ENCODE results near the gene PIAS3. TPM values are rescaled to one million over a fixed set of nuclear protein-coding genes. Genes with fewer than 3 reads are reported as not detected.

Gene PIAS3
- total RNA-seq, 1 experiment from 2014 or later: 19.7 TPM

DNA sequence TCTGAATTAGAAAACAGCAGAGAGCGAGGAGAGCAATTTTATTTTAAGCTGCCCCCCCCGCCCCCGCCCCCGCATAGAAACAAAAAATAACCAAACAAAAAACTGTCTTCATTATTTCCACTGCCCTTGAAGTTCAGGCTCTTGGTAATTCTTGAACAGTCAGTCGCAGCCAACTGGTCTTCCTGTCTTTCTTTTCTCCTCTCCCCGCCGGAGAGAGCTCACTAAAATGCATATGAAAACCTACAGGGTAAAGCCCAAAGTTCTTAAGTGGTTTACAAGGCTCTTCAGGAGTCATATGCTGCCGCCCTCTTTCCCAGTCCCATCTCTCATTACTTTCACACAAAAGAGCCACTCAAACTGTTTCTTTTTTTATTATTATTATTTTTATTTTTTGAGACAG, 27.9 kb upstream of the PIAS3 start:
- H3K36me3 ChIP-seq: no peaks in the 10 kb centered on the region
- H3K9me3 ChIP-seq (replicated peaks): no peaks in the 10 kb centered on the region
- no peak for DNase-seq
- H3K4me3 ChIP-seq: no peak overlapping the region
- H3K4me1 ChIP-seq: peaks cover 12% of the 10 kb centered on the region; the same call in 1 of the 2 replicates
- H3K27me3 ChIP-seq: no peaks in the 10 kb centered on the region
- H3K27ac ChIP-seq: no peak overlapping the region

DNA sequence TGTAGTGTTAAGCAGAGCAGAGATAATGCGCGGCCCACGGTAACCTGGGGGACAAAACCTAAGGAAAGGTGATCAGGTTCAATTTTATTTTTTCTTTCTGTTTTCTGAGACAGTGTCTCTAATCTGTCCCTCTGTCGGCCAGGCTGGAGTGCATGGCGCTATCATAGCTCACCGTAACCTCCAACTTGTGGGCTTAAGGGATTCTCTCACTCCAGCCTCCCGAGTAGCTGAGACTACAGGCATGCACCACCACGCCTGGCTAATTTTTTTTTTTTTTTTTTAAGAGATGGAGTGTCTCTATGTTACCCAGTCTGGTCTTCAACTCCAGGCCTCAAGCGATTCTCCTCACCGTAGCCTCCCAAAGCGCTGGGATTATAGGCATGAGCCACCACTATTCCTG, 27.5 kb upstream of the PIAS3 start:
- no peak overlapping the region for H3K27ac ChIP-seq
- peaks cover 9% of the 10 kb centered on the region; the same call in 1 of the 2 replicates for H3K4me1 ChIP-seq
- H3K9me3 ChIP-seq (replicated peaks): no peaks in the 10 kb centered on the region
- H3K36me3 ChIP-seq: no peaks in the 10 kb centered on the region
- peak overlapping the region; percentile 75 for H3K4me3 ChIP-seq
- H3K27me3 ChIP-seq: no peaks in the 10 kb centered on the region
- no peak for DNase-seq

DNA sequence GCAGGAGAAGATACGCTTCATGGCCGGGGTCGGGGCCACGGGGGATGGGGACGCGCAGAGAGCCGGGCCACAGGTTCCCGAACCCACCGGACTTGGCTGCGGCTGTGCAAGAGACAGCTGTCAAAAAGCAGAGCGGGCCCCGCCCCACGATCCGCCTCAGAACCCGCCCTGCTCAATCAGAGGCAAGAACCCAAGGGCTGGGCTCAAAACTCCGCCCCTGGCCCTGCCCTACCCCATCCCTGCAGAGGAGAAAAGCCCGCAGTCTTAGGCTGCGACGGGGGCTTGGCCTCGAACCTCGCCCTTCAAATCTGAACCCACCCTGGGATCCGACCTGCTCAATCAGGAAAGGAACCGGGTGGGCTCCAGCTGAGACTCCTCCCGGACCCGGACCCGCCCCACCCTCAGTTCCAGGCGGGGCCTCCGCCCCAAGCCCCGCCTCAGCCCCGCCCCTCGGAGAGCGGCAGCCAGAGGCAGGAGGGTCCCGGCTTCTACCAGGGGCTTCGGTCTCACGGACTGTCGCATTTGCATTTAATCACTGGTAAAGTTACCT, 26.9 kb upstream of the PIAS3 start, which contains the start of gene ANKRD35:
Gene ANKRD35 (minus strand): TSS at position 129 of the 550 bp plus-strand sequence. CDS start 108 bp downstream, at position 21.
- H3K27me3 ChIP-seq: no peaks in the 10 kb centered on the region
- H3K4me1 ChIP-seq: peaks cover 3% of the 10 kb centered on the region; the same call in 1 of the 2 replicates
- peak within 1 kb of the TSS; percentile 75 for H3K4me3 ChIP-seq
- H3K9me3 ChIP-seq (replicated peaks): no peaks in the 10 kb centered on the region
- H3K27ac ChIP-seq: no peak within 1 kb of the TSS
- DNase-seq: peak; percentile 75 to 79
- no peaks in the 10 kb centered on the region for H3K36me3 ChIP-seq

DNA sequence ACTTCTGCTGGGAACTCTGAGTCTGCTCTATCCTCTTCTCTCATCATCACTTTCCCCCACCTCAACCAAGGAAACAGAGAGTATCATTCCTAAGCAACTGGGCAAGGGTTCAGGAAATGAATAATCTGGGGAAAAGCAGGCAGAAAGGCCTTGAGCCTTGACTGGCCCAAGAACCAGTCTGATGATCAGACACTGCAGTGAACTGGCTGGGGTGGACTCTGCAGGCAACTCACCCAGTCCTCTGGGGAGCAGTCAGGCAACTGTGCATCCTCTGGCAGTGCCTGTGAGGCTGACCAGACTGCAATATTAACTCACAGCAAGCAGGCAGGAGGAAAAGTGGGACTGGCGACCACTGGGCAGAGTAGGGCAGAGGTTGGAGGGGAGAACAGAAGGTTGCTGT, 25.8 kb upstream of the PIAS3 start:
- no peaks in the 10 kb centered on the region for H3K9me3 ChIP-seq (replicated peaks)
- no peaks in the 10 kb centered on the region for H3K27me3 ChIP-seq
- no peaks in the 10 kb centered on the region; the same call in 1 of the 2 replicates for H3K4me1 ChIP-seq
- H3K27ac ChIP-seq: no peak overlapping the region
- H3K4me3 ChIP-seq: no peak overlapping the region
- DNase-seq: no peak
- no peaks in the 10 kb centered on the region for H3K36me3 ChIP-seq

DNA sequence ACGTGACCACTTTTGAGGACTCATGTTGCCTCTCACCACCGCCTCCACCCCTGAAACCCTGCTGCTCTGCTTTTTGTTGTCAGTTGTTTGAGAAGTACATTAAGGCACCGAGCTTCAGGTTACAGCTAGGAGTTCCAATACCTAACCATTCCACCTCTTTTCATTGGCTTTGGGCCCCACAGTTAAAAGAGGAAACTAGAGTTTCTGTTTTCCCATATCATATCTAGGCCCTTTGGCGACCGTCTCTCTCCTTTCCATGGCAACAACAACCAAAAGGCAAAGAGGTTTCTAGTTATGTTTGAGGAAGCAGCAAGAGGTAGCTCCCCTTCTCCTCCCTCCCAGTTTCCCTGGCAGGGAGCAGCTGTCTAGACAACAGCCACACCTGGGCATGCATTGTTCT, 20.9 kb upstream of the PIAS3 start:
- no peaks in the 10 kb centered on the region for H3K9me3 ChIP-seq (replicated peaks)
- no peaks in the 10 kb centered on the region for H3K36me3 ChIP-seq
- H3K4me1 ChIP-seq: no peaks in the 10 kb centered on the region
- no peak for DNase-seq
- no peak overlapping the region for H3K27ac ChIP-seq
- no peak overlapping the region for H3K4me3 ChIP-seq
- H3K27me3 ChIP-seq: no peaks in the 10 kb centered on the region

DNA sequence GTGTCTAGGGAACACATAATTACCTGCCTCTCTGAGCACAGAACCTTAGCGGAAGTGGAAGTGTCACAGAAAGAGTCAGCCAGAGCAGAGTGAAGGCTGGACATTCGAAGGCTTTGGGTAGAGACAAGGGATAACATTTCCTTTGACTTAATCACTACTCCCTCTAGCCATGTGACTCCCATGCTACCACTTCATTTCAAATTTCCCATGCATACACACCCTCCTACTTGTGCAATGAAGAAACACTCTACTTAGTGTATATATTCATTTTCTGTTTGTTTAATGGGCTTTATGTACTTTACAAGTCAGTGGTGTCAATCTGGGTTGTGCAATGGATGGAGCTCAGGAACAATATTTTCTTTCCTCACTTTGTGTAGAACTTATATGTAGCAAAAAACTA, 19.8 kb upstream of the PIAS3 start:
- no peaks in the 10 kb centered on the region for H3K4me1 ChIP-seq
- no peak overlapping the region for H3K27ac ChIP-seq
- no peak for DNase-seq
- H3K9me3 ChIP-seq (replicated peaks): no peaks in the 10 kb centered on the region
- no peaks in the 10 kb centered on the region for H3K36me3 ChIP-seq
- H3K27me3 ChIP-seq: no peaks in the 10 kb centered on the region
- H3K4me3 ChIP-seq: no peak overlapping the region

DNA sequence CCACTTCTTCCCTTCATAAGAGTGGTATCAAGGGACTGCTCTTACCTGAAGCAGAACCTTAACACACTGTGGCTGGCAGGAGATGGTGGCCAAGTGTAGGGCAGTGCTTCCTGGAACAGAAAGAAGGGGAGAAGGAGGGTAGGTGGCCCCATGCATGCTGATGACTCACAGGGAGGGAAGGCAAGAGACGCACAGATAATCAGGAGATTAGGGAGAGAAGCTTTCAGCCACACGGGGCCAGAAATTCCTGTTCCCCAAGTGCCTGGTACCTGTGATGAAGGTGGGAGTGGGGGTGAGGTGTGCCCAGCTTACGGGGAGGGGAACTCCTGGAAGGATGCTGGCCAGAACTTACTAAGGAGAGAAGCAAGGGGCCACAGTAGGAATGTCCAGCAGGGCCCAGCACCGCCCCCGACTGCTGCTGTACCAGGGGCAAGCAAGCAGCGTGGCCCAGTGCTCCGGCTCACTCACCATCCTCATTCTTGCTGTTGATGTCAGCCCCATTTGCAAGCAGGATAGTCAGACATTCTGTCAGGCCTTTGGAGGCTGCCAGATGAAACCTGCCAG, 19.1 kb upstream of the PIAS3 start:
- Histone ChIP-seq H3K9me3 (replicated peaks) (no peaks in the 10 kb centered on the region), H3K27ac (no peak overlapping the region), H3K4me3 (no peak overlapping the region), H3K4me1 (no peaks in the 10 kb centered on the region), H3K27me3 (no peaks in the 10 kb centered on the region), H3K36me3 (no peaks in the 10 kb centered on the region)
- DNase-seq: no peak

DNA sequence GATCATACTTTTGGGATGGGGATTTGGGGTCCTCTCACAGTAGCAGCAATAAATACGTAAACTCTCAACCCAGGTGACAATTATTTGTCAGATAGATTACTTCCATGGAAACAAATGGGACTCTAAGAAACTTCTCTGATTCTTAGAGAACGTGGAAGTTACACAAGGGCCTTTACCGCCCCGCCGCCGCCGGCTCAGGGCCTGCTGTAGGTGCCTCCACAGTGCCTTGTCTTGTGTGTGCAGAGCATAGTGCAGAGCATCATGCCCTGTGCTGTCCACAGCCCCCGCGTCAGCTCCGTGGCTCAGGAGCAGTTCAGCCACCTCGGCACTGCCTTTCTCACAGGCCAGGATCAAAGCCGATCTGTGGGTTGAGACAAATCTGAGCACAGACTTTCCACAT, 15.8 kb upstream of the PIAS3 start:
- DNase-seq: no peak
- H3K9me3 ChIP-seq (replicated peaks): no peaks in the 10 kb centered on the region
- H3K4me3 ChIP-seq: no peak overlapping the region
- H3K36me3 ChIP-seq: no peaks in the 10 kb centered on the region
- no peak overlapping the region for H3K27ac ChIP-seq
- no peaks in the 10 kb centered on the region for H3K27me3 ChIP-seq
- no peaks in the 10 kb centered on the region for H3K4me1 ChIP-seq

DNA sequence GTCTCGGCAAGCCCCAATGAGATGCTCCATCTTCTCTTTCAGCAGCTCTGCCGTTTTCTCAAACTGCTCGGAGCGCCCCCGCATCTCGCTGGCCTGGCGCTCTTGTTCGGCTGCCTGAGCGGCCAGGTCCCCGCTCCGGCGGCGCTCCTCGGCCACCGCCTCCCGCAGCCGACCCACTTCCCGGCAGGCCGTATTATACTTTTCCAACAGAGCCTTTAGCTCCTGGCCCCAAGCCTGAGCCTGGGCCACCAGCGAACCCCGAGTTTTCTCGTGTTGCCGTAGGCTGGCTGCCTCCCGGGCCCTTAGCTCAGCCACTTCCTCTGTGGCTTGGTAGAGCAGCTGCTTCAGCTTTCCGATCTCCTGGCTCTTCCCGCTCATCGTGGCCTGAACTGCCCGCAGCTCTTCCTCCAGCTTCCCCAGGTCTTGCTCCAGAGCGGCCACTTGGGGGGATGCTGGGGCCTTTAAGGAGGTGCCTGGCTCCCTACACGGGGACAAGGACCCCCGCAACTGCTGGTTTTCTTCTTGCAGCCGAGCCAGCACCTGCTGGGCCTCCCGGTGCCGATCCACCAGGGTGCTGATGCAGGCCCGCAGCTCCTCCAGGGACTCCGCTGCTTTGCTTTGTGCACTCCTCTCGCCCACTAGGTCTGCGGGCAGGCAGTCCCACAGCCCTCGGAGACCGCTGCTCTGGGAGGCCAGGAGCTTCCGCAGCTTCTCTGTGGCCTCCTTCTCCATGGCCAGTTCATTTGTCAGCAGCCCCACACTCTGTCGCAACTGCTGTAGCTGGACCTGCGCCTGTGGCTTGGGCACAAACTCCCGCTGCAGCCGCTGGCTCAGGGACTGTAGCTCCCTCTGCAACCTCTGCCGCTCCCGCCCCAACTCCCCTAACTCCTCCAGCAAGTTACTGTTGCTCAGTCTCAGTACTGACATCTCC, 13.4 kb upstream of the PIAS3 start:
- H3K4me3 ChIP-seq: no peak overlapping the region
- H3K9me3 ChIP-seq (replicated peaks): no peaks in the 10 kb centered on the region
- H3K4me1 ChIP-seq: no peaks in the 10 kb centered on the region
- H3K36me3 ChIP-seq: no peaks in the 10 kb centered on the region
- DNase-seq: peak in 1 of 2 experiments; percentile 17
- H3K27ac ChIP-seq: no peak overlapping the region
- 0 out of 2 replicates have a peak, but pooled peaks cover 4% of the 10 kb centered on the region for H3K27me3 ChIP-seq

DNA sequence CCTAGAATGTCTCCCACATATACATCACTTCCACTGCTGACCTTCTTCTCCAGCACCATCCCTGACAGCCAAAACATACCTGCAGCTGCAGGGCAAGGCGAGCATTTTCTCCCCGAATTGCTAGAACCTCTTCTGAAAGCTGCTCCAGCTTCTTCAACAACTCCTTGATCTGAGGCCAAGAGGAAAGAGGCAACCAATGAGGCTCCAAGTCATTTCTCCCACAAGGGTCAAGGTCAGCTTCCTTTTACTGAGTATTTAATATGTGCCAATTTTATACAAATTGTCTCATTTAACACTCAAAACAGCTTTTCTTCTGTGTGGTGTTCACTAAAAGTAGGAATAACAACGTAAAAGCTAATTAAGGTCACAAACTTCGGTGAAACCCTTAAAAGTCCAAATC, 9.4 kb upstream of the PIAS3 start:
- DNase-seq: no peak
- no peaks in the 10 kb centered on the region for H3K36me3 ChIP-seq
- H3K4me1 ChIP-seq: no peaks in the 10 kb centered on the region
- H3K27me3 ChIP-seq: 0 out of 2 replicates have a peak, but pooled peaks cover 5% of the 10 kb centered on the region
- no peak overlapping the region for H3K27ac ChIP-seq
- no peaks in the 10 kb centered on the region for H3K9me3 ChIP-seq (replicated peaks)
- no peak overlapping the region for H3K4me3 ChIP-seq

DNA sequence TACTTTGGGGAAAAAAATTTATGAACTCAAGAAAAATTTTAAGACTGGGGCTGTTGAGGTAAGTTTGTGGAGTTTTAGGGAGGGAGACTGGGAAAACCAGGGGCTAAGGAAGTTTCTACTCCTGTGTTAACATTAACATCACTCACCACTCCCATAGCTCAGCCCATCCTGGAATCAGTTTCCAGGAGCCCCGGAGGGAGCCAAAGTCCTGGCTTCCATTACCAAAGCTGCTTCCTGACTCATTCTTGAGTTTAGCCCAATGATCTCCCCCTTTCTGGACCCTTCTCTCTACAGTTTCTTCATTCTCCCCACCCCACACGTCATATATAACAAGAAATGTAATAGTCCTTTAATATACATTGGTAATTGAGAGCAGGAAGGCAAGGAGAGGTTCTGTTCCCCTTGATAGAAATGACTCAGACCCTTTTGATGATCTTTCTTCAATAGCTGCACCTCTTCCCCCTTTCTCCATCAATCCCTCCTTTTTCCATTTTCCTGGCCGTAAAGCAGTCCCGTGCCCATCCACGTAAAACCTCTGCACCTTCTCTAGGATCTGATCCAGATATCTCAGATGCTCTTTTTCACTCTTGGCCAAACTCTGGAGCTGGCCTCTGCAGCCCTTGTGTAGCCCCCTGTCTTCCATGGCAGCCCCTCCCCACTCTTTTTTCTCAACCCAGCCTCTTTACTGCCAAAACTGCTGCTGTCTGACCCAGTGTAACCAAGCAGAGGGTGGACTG, 4.6 kb upstream of the PIAS3 start:
- no peak overlapping the region for H3K27ac ChIP-seq
- H3K4me1 ChIP-seq: no peaks in the 10 kb centered on the region
- no peak for DNase-seq
- no peaks in the 10 kb centered on the region for H3K36me3 ChIP-seq
- H3K4me3 ChIP-seq: no peak overlapping the region
- no peaks in the 10 kb centered on the region for H3K9me3 ChIP-seq (replicated peaks)
- H3K27me3 ChIP-seq: 0 out of 2 replicates have a peak, but pooled peaks cover 5% of the 10 kb centered on the region

DNA sequence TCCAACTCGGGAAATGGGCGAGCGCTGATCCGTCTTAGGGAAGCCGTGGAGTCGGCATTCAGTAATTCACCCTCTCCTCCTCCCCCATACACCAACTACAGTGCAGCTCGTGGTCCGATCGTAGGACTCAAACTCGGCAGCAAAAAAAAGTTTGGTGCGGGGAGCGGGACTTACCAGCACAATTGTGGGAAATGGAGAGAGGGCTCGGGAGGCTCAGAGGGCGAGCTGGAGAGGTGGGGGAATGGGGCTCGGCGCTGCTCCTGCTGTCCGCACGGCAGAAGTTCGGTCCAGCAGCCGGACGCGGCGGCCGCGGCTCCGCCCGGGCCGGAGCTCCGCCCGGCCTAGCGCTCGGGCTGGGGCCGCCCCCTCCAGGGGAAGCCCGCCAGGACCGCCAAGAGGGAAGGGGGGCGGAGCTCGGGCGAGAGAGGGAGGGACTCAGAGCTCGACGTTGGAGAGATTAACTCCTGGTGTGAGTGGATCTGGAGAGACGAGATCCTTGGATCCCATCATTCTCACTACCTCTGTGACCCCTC, 676 bp upstream of the PIAS3 start:
- Histone ChIP-seq H3K27ac (peak overlapping the region; percentile 90), H3K4me1 (0 out of 2 replicates have a peak, but pooled peaks cover 5% of the 10 kb centered on the region), H3K36me3 (peaks cover 7% of the 10 kb centered on the region), H3K27me3 (no peaks in the 10 kb centered on the region), H3K4me3 (peak overlapping the region; percentile 89), H3K9me3 (replicated peaks) (no peaks in the 10 kb centered on the region)
- peak; percentile 88 to 89 for DNase-seq

DNA sequence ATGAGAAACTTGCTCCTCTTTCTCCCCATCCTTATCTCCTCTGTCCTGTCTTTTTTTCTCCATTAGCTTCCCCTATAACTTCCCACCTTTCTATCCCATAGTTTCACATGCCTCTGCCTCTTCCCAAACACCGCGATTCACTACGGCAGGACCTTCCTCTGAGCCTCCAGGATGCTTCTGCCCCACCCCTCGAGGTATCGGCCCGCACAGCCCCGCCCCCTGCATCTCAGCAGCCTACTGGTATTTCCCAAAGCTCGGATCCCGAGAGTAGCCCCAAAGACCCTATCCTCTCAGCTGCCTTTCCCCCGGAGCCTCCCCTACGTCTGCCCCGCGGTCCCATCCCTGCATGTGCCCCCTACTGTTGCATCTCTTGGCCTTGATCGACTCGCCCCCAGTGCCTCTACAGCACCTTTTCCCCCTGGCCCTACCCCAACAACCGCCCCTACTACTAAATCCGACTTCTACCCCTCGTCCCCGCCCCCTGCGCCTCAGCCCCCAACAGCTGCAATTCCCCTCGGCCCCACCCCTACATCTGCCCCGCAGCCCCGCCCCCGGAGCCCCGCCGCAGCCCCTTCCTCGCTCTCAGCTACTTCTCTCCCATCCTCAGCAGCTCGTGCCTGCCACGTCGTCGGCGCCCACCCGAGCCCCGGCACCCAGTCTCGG, 512 bp downstream of the PIAS3 start:
- Histone ChIP-seq H3K27ac (peak overlapping the region; percentile 90), H3K9me3 (replicated peaks) (no peaks in the 10 kb centered on the region), H3K36me3 (peaks cover 12% of the 10 kb centered on the region), H3K4me3 (peak overlapping the region; percentile 89), H3K4me1 (0 out of 2 replicates have a peak, but pooled peaks cover 5% of the 10 kb centered on the region), H3K27me3 (no peaks in the 10 kb centered on the region)
- DNase-seq: peak; percentile 88 to 90

DNA sequence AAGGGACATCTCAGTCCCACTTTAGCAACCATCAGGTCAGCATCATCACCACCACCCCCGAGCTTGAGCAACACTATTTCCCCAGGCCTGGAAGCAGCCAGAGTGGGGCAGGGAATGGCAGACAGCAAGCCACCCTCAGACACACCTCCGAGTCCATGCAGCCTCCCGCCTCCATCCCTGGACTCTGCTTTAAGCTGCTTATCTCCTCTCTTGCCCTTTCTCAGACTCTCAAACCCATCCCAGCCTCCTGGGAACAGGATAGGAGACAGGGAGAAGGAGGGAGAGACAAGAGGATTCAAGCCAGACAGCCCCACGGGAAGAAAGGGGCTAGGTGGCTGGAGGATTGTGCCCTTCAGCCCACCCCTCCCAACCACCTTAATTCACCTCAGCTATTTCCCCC, 1.7 kb downstream of the PIAS3 start:
- Histone ChIP-seq H3K27ac (no peak overlapping the region), H3K9me3 (replicated peaks) (no peaks in the 10 kb centered on the region), H3K4me3 (no peak overlapping the region), H3K4me1 (0 out of 2 replicates have a peak, but pooled peaks cover 5% of the 10 kb centered on the region), H3K36me3 (peaks cover 20% of the 10 kb centered on the region), H3K27me3 (no peaks in the 10 kb centered on the region)
- no peak for DNase-seq

All from SJCRH30 (cell line).